ENCODE measurements around the gene TAF1.
"Not testable (repeated sequence)": the region's sequence is repeated elsewhere in the genome, so short reads cannot be mapped to it uniquely, and the experiment has no call there.

GRCh38 chrX:71316959-71317358 is 49.2 kb upstream of the TAF1 start:
- not testable (repeated sequence) for TF ChIP-seq POLR2AphosphoS5 (IDR thresholded peaks at IDR 0.05; ENCODE audit: insufficient read depth, low read depth, low read length); CTCF (IDR thresholded peaks at IDR 0.05; ENCODE audit: extremely low read depth in 1 of 2, insufficient read depth in 1 of 2, low read depth in 1 of 2, low read length in 2 of 2); POLR2A (IDR thresholded peaks at IDR 0.05; ENCODE audit: low read depth, low read length); JUN (IDR thresholded peaks at IDR 0.05; ENCODE audit: borderline replicate concordance, insufficient read depth, insufficient read length, low read depth); MYC (IDR thresholded peaks at IDR 0.05; ENCODE audit: low read depth, low read length); EZH2 (IDR thresholded peaks at IDR 0.05; ENCODE audit: borderline replicate concordance, low read depth, low read length, severe bottlenecking)
